ENCODE measurements around the gene CMC2. TPM values are rescaled to one million over a fixed set of nuclear protein-coding genes. Genes with fewer than 3 reads are reported as not detected.

CMC2 gene
- total RNA-seq, 4 donors from 2014 or later = 19.6 to 52.9 (median 32.6) TPM

- no peak overlapping the region for H3K4me3 ChIP-seq (ENCODE audit: low read depth, poor library complexity, severe bottlenecking)
- 44 to 45% methylated on average over 2 of the region's 2 CpGs for WGBS, 2 donors
- TF ChIP-seq CTCF (IDR thresholded peaks at IDR 0.05) (no peak), POLR2A (IDR thresholded peaks at IDR 0.05) (no peak)
- no peak for DNase-seq (ENCODE audit: low spot score in 2 of 2)
- intact Hi-C loops (cut with DNase I; ENCODE audit: low total_unique reads) = no loop called here
Observed at GRCh38 chr16:80989801-80990200, 16.9 kb downstream of the CMC2 start.

GRCh38 chr16:80988756-80989155, 17.9 kb downstream of the CMC2 start:
- no peak overlapping the region for H3K4me3 ChIP-seq (ENCODE audit: low read depth, poor library complexity, severe bottlenecking)
- no peak for TF ChIP-seq CTCF (IDR thresholded peaks at IDR 0.05)
- no peak for TF ChIP-seq POLR2A (IDR thresholded peaks at IDR 0.05)
- no peak for DNase-seq (ENCODE audit: low spot score in 2 of 2)
- intact Hi-C loops (cut with DNase I; ENCODE audit: low total_unique reads) = no loop called here
- WGBS, 2 donors = 72 to 73% methylated on average over 7 of the region's 7 CpGs

GRCh38 chr16:80986557-80986956, 20.1 kb downstream of the CMC2 start:
- intact Hi-C loops (cut with DNase I; ENCODE audit: low total_unique reads) = no loop called here
- TF ChIP-seq CTCF (IDR thresholded peaks at IDR 0.05) = no peak
- TF ChIP-seq POLR2A (IDR thresholded peaks at IDR 0.05) = no peak
- WGBS, 2 donors = 80 to 86% methylated on average over 2 of the region's 2 CpGs
- no peak for DNase-seq (ENCODE audit: low spot score in 2 of 2)
- no peak overlapping the region for H3K4me3 ChIP-seq (ENCODE audit: low read depth, poor library complexity, severe bottlenecking)

- WGBS, 2 donors = 61 to 76% methylated on average over 2 of the region's 2 CpGs
- no peak overlapping the region for H3K4me3 ChIP-seq (ENCODE audit: low read depth, poor library complexity, severe bottlenecking)
- intact Hi-C loops (cut with DNase I; ENCODE audit: low total_unique reads) = no loop called here
- no peak for DNase-seq (ENCODE audit: low spot score in 2 of 2)
- TF ChIP-seq CTCF (IDR thresholded peaks at IDR 0.05) (no peak), POLR2A (IDR thresholded peaks at IDR 0.05) (no peak)
Observed at GRCh38 chr16:80985611-80986010, 21.1 kb downstream of the CMC2 start.

GRCh38 chr16:80984124-80984892, 22.4 kb downstream of the CMC2 start:
- no peak for DNase-seq (ENCODE audit: low spot score in 2 of 2)
- 75 to 78% methylated on average over 6 of the region's 6 CpGs for WGBS, 2 donors
- intact Hi-C loops (cut with DNase I; ENCODE audit: low total_unique reads) = no loop called here
- no peak overlapping the region for H3K4me3 ChIP-seq (ENCODE audit: low read depth, poor library complexity, severe bottlenecking)
- TF ChIP-seq CTCF (IDR thresholded peaks at IDR 0.05) = no peak
- TF ChIP-seq POLR2A (IDR thresholded peaks at IDR 0.05) = no peak

- intact Hi-C loops (cut with DNase I; ENCODE audit: low total_unique reads) = no loop called here
- no peak for DNase-seq (ENCODE audit: low spot score in 2 of 2)
- WGBS, 2 donors = 71 to 72% methylated on average over 4 of the region's 4 CpGs
Observed at GRCh38 chr16:80982646-80983045, 24.0 kb downstream of the CMC2 start.

More at GRCh38 chr16:80982646-80983045, 24.0 kb downstream of the CMC2 start:
- H3K4me3 ChIP-seq (ENCODE audit: low read depth, poor library complexity, severe bottlenecking) = no peak overlapping the region
- TF ChIP-seq CTCF (IDR thresholded peaks at IDR 0.05) = no peak

Measured in lower leg skin (tissue), 4 donors.